Liver (tissue), 9 donors: ENCODE results near the gene HSPA12B. TPM values are rescaled to one million over a fixed set of nuclear protein-coding genes. Genes with fewer than 3 reads are reported as not detected.

Source experiments
- DNase-seq: peaks from one replicate; pipeline ENCODE4 v3.0.0-alpha.2; 2017; ENCODE audit warnings: low spot score
- H3K27ac ChIP-seq, 2 donors: one replicate each; pipeline ENCODE4 v1.7.0; 2013; ENCODE audit warnings: inconsistent platforms in 2 of 2, low read length in 2 of 2, control low read depth in 1 of 2, low read depth in 1 of 2, mild to moderate bottlenecking in 1 of 2
- H3K27me3 ChIP-seq, 4 donors: one replicate each; pipeline versions ENCODE4 v1.6.1 to v1.7.0; 2013; ENCODE audit warnings: low read length in 3 of 4, inconsistent platforms in 1 of 4, mild to moderate bottlenecking in 1 of 4, moderate library complexity in 1 of 4; ENCODE audit not compliant: control insufficient read depth in 4 of 4, insufficient read depth in 4 of 4
- H3K36me3 ChIP-seq, 4 donors: one replicate each; pipeline versions ENCODE4 v1.6.1 to v1.7.0; 2013; ENCODE audit warnings: low read length in 3 of 4, mild to moderate bottlenecking in 3 of 4, low read depth in 1 of 4, moderate library complexity in 1 of 4; ENCODE audit not compliant: control insufficient read depth in 4 of 4, insufficient read depth in 3 of 4
- H3K4me1 ChIP-seq, 4 donors: one replicate each; pipeline versions ENCODE4 v1.6.1 to v1.7.0; 2013; ENCODE audit warnings: low read length in 3 of 4, mild to moderate bottlenecking in 3 of 4, moderate library complexity in 1 of 4; ENCODE audit not compliant: control insufficient read depth in 4 of 4, insufficient read depth in 4 of 4
- H3K4me3 ChIP-seq, 3 donors: one replicate each; pipeline versions ENCODE4 v1.6.1 to v1.7.0; 2013; ENCODE audit warnings: low read length in 3 of 3, control low read depth in 1 of 3, low read depth in 1 of 3, mild to moderate bottlenecking in 1 of 3
- H3K9ac ChIP-seq, 2 donors: one replicate each; pipeline ENCODE4 v1.7.0; 2013; ENCODE audit warnings: low read length in 2 of 2, mild to moderate bottlenecking in 2 of 2, moderate library complexity in 2 of 2, control low read depth in 1 of 2, low read depth in 1 of 2
- H3K9me3 ChIP-seq, 4 donors: one replicate each; pipeline versions ENCODE4 v1.6.1 to v1.7.0; 2013; ENCODE audit warnings: low read length in 3 of 4; ENCODE audit not compliant: control insufficient read depth in 4 of 4
- ATF3 ChIP-seq: IDR thresholded peaks from 2 replicates; pipeline ENCODE4 v1.6.1; 2016; ENCODE audit warnings: antibody characterized with exemption
- CTCF ChIP-seq: fragments of 150-350 bp; IDR thresholded peaks from 2 replicates; pipeline ENCODE4 v1.5.1; 2017; ENCODE audit warnings: improper control_type of control experiment, low read depth, low read length; ENCODE audit not compliant: missing input control
- EGR1 ChIP-seq, 2 donors: IDR thresholded peaks; 2 replicates each; pipeline ENCODE4 v1.6.1; 2016 to 2018; ENCODE audit warnings: antibody characterized with exemption in 2 of 2, low read depth in 2 of 2
- FOXA1 ChIP-seq: IDR thresholded peaks from 2 replicates; pipeline ENCODE4 v1.6.1; 2016; ENCODE audit warnings: antibody characterized with exemption
- GABPA ChIP-seq, 2 donors: IDR thresholded peaks in 1 of 2; conservative IDR thresholded peaks in 1 of 2; 2 replicates each; pipeline ENCODE4 v1.6.1; 2016; ENCODE audit warnings: antibody characterized with exemption in 2 of 2, mild to moderate bottlenecking in 1 of 2, moderate library complexity in 1 of 2
- MAX ChIP-seq: IDR thresholded peaks from 2 replicates; pipeline ENCODE4 v1.6.1; 2016; ENCODE audit warnings: antibody characterized with exemption
- RAD21 ChIP-seq, 2 donors: IDR thresholded peaks; 2 replicates each; pipeline ENCODE4 v1.6.1; 2016; ENCODE audit warnings: antibody characterized with exemption in 2 of 2, mild to moderate bottlenecking in 2 of 2
- REST ChIP-seq: IDR thresholded peaks from 2 replicates; pipeline ENCODE4 v1.6.1; 2016; ENCODE audit warnings: antibody characterized with exemption, mild to moderate bottlenecking
- RXRA ChIP-seq, 2 donors: IDR thresholded peaks; 2 replicates each; pipeline ENCODE4 v1.6.1; 2017 to 2018; ENCODE audit warnings: antibody characterized with exemption in 2 of 2, mild to moderate bottlenecking in 1 of 2
- ZBTB33 ChIP-seq: IDR thresholded peaks from 2 replicates; pipeline ENCODE4 v1.6.1; 2016; ENCODE audit warnings: antibody characterized with exemption
- WGBS: extraction: QIAGEN DNeasy Blood & Tissue Kit; methylation state at CpG from one replicate; pipeline ENCODE4 v1.1.7; 2013; 5-methylcytosine and 5-hydroxymethylcytosine counted together
- polyA plus RNA-seq, 2 donors: library from polyadenylated mRNA; stranded (reverse) in 1 of 2; unstranded in 1 of 2; fragments of 200-250 nt in 1 of 2; fragments of >200 nt in 1 of 2; fragmentation: Nextera tagmentation in 1 of 2; extraction: Ambion mirVana in 1 of 2; gene quantifications; one replicate each; pipeline versions ENCODE4 v1.2.1 to v1.2.3, GENCODE V29; 2013 to 2015
- total RNA-seq, 2 donors: library from RNA; depleted of rRNA; stranded (reverse); fragments of >200 nt; gene quantifications; one replicate each; pipeline ENCODE4 v1.2.3, GENCODE V29; 2014
- donor health status: healthy.
- donor health status: healthy.
- donor health status: healthy.
- donor health status: healthy.
- donor health status: healthy.

Gene HSPA12B
- 1 to 10 TPM in 1 of 2 donors, under 1 TPM in 1; 0.98 to 1.8 TPM for total RNA-seq
- under 1 TPM; 0.72 to 0.76 TPM for polyA plus RNA-seq

GRCh38 chr20:3732327-3733118 lies at the start of gene HSPA12B:
TSS of gene HSPA12B (plus strand) at chr20:3732685. CDS start at chr20:3738675, 5,990 bp downstream.
- H3K27me3 ChIP-seq, result peaks cover 0 to 4% (median 1%) of the 10 kb centered on the region in 4 donors
- no peaks in the 10 kb centered on the region for H3K9me3 ChIP-seq
- no peak within 1 kb of the TSS for H3K27ac ChIP-seq
- H3K9ac ChIP-seq, result no peak within 1 kb of the TSS
- H3K4me3 ChIP-seq, result peak within 1 kb of the TSS in 1 of 3 donors; percentile 4
- no peak for DNase-seq
- H3K36me3 ChIP-seq, result no peaks in the 10 kb centered on the region
- H3K4me1 ChIP-seq, result no peaks in the 10 kb centered on the region
- TF ChIP-seq ATF3 (no peak), FOXA1 (no peak), CTCF (no peak)
- 16% methylated on average over 67 of the region's 67 CpGs for WGBS

- H3K4me3 ChIP-seq, result no peak overlapping the region
- no peak for DNase-seq
- no peak overlapping the region for H3K27ac ChIP-seq
- no peaks in the 10 kb centered on the region for H3K9me3 ChIP-seq
- no peak overlapping the region for H3K9ac ChIP-seq
- TF ChIP-seq EGR1 (IDR thresholded peaks at IDR 0.05; ENCODE audit: low read depth in 2 of 2) (no peak), RAD21 (IDR thresholded peaks at IDR 0.05) (no peak), ZBTB33 (no peak), CTCF (no peak), RXRA (IDR thresholded peaks at IDR 0.05) (no peak), REST (no peak), FOXA1 (no peak), MAX (no peak), GABPA (IDR thresholded peaks at IDR 0.05 in 1 of 2, conservative IDR thresholded peaks at IDR 0.05 in 1 of 2) (no peak)
- WGBS, result 60% methylated on average over 7 of the region's 7 CpGs
- H3K36me3 ChIP-seq, result no peaks in the 10 kb centered on the region
- peaks cover 0 to 4% (median 4%) of the 10 kb centered on the region in 4 donors for H3K27me3 ChIP-seq
- peaks cover 0 to 8% (median 5%) of the 10 kb centered on the region in 4 donors for H3K4me1 ChIP-seq
These were observed 47.1 kb upstream of the HSPA12B start for GRCh38 chr20:3685341-3685740.
